LHCN-M2 (cell line): ENCODE results near the gene SLC2A9. TPM values are rescaled to one million over a fixed set of nuclear protein-coding genes. Genes with fewer than 3 reads are reported as not detected.

Source experiments
- DNase-seq: peaks from one replicate; pipeline ENCODE4 v3.0.0-alpha.2; 2012; ENCODE audit warnings: low read depth
- total RNA-seq: library from RNA; depleted of rRNA; stranded (reverse); fragments of >200 nt; gene quantifications from 2 replicates; pipeline ENCODE4 v1.2.3, GENCODE V29; 2014

The SLC2A9 gene
- total RNA-seq, 1 experiment from 2014 or later, result 0.40 TPM

DNA sequence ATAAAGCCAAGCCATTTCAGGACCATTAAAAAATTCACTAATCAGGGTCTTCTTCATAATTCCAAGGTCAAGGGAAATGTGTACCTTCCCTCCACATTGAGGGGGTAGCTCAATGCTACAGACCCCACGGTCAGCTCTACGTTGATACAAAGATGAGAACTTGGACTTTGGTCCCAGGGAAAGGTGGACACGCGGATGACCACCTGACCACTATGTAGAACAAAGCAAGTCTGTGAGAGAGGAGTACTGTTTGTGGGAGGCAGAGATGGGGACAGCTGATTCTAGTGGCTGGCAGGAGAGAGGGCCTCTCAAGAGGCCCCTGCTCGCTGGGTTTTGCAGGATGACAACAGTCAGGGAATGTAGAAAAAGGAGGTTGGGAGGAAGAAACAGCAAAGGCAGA, 58.0 kb downstream of the SLC2A9 start:
- DNase-seq, result no peak

DNA sequence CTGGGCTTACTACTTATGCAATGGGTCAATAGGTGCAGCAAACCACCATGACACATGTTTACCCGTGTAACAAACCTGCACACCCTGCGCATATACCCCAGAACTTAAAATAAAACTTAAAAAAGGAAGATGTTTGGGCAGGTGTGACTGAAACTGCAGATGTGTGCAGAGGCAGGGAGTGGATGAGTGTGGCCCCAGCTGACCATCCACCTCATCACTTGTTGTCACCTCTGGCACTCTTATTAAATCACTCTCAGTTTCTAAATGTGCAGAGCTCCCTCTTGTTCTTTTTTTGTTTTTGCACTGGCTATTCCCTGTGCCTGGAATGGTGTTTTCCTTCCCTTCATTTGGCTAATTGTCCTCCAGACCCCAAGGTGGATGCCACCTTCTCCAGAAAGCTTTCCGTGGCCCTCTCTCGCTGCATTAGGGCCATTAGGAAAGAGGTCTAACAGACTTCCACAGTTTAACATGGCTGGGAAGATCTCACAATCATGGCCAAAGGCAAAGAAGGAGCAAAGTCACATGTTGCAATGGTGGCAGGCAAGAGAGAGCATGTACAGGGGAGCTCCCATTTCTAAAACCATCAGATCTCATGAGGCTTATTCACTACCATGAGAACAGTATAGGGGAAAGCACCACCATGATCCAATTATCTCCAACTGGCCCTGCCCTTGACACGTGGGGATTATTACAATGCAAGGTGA, 58.5 kb downstream of the SLC2A9 start:
- DNase-seq, result no peak

GRCh38 chr4:9954468-9954867, 66.8 kb downstream of the SLC2A9 start:
- DNase-seq, result no peak

- DNase-seq, result no peak
These were observed 68.2 kb downstream of the SLC2A9 start for GRCh38 chr4:9953089-9953488.

DNA sequence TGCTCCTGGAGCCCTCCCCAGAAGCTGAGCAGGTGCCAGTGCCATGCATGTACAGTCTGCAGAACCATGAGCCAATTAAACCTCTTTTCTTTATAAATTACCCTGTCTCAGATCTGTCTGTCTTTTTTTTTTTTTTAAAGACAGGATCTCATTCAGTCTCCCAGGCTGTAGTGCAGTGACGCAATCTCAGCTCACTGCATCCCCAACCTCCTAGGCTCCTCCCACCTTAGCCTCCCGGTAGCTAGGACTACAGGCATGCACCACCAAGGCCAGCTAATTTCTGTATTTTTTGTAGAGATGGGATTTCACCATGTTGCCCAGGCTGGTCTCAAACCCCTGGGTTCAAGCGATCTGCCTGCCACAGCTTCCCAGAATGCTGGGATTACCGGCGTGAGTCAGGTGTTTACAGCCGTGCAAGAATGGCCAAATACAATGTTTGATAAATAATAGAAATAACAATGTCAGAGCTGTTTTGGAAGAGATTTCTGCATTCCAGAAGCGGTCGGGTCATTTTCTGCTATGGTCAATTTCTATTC, 68.8 kb downstream of the SLC2A9 start:
- no peak for DNase-seq

DNA sequence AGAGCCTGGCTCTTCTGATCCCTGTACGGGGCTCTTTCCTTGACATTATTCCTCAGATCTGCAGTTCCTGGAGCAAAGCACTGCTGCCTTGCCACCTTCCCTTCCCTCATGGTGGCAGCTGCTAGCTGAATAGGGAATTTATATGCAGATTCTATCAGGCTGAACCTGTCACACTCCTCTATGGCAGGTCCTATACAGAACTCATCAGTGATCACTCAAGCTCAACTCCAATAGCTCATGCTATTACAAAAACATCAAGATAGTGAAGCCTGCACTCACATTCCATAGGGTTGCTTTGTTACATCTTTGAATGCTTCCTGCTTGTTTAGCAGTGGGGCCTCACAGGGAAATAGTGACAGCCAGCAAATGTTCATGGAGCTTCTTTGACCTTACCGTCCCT, 71.7 kb downstream of the SLC2A9 start:
- DNase-seq, result no peak

DNA sequence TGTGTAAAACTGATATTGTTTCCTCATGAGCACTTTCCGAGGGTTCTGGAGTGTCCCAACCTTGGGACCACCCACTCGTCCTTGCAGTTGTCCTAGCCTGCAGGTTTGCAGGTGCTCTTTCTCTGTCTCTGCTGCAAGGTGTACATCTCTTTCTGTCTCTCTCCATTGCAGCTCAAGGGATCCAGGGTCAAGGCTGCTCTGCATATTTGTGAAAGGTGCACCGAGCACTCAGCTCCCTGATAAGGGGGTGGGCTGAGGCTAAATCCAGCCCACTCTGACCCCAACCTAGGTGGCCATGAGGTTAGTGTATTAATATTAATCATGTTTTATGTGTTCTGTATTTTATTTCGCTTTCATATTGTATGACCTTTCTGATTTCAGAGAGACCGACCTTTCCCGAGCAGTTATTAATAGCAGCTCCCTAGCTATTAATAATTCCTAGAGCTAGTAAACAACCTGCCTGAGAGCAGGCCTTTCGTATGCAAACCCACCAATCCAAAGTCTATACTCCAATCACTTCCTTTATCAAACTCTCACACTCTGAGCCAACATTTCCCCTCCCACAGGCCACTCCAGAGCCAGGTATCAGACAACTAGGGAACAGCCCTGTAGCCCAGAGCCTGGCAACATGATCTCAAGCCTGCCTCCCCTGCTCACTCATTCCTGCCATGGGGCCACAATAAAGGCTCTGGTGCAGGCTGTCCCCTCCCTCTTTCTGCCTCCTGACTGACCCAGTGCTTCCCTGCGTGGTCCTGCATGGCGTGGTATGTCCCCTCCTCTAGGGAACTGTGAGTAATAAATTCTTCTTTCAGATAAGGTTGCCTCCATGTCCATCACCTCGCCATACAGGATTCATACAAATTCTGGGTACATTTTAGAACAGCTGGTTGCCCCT, 73.9 kb downstream of the SLC2A9 start:
- DNase-seq, result no peak

DNA sequence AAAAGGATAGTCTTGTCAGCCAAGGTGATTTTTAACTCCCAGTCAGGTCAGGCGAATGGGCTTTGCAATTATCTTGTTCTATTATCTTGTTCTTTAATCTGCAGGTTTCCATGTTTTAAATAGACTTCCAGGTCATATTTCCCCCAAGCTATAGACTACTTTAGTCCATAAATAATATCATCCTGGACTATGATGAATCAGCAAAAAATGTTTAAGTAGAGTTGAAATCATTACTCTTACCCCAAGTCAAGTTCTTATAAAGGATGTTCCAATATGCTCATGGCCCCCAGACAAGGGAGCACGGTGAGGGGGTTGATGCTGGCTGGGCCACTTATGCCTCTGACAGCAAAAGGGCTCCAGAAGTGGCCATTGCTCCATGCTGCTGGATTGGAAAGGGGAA, 75.1 kb downstream of the SLC2A9 start:
- DNase-seq, result no peak

DNA sequence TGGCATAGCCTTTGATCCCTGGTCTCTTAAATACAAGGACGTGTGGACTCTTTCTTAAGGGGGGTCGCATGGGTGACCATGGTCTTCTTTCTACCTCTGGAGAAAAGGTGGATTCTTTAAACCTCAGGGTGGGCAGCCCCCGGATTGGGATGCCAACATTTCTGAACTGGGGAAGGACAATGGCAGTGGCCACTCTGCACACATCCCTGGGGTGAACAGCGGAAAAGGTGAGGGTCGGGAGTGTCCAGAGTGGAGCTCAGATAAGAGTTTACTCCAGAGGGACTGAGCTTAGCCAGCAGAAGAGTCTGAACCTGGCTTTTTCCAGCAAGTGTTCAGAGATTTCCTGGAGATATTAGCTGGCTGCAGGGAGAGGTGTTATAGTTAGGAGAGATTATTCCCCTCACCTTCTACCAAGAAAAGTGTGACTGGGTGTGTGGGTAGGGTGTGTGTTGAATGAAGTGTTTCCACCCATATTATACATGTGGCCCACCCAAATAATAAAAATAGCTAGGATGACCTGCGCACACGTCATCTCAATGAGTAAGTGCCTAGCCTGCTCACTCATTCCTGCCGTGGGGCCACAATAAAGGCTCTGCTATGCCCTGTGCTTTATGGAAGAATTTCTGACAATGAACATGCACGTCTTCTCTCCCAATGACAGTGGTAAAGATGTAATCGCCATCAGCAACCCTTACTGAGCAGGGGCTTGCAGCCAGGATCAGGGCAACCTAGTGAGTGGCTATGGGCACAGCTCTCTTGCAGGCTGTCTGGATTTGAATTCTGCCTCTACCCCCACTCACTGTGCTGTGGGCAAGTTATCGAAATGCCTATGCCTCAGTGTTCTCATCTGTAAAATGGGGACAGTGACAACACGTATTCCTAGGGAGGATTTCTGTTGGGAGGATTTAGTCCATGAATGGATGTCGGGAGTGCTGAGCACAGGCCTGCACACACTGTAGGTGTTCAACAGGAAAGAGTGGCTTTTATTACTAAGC, 76.6 kb downstream of the SLC2A9 start:
- no peak for DNase-seq

DNA sequence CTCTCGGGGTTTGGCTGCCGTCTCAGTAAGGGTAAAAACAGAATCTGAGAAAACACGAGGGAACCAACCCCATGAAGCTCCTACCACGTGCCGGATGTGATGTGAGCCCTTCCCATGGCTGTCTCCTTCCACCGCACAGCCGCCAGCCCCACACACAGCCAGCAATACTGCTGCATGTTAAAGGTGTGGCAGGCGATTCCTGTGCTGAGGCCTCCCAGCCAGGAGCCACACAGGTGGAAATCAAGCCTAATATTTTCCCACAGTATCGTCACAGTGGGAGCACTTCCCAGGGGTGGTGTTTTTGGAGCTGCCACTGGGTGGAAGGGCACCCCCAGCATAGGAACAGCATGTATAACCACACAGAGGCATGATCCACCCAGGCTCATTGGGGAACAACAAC, 77.5 kb downstream of the SLC2A9 start:
- no peak for DNase-seq

- DNase-seq, result no peak
These were observed 78.2 kb downstream of the SLC2A9 start for GRCh38 chr4:9942921-9943600.

GRCh38 chr4:9942139-9942538, 79.2 kb downstream of the SLC2A9 start:
- no peak for DNase-seq

DNA sequence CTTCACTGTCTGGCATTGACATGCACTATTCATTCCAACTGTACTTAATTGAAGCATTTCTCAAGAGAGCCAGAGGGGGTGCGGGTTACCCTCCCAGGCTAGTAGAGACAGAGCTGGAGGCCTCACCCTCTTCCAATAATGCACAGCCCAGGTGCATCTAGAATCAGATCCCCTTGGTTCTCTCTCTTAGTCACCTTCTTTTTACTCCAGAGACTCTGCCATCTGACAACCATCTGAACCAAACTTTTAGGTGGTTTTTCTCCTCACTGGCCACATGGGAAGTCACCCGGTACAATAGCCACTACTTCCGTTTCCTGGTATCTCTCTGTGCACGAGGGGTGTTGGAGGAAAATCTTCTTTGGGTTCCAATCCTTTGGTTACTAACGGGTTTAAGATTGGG, 81.3 kb downstream of the SLC2A9 start:
- no peak for DNase-seq

- no peak for DNase-seq
These were observed 82.4 kb downstream of the SLC2A9 start for GRCh38 chr4:9938933-9939332.

GRCh38 chr4:9937078-9937477, 84.2 kb downstream of the SLC2A9 start:
- no peak for DNase-seq

- DNase-seq, result no peak
These were observed 85.1 kb downstream of the SLC2A9 start for GRCh38 chr4:9936129-9936644.

DNA sequence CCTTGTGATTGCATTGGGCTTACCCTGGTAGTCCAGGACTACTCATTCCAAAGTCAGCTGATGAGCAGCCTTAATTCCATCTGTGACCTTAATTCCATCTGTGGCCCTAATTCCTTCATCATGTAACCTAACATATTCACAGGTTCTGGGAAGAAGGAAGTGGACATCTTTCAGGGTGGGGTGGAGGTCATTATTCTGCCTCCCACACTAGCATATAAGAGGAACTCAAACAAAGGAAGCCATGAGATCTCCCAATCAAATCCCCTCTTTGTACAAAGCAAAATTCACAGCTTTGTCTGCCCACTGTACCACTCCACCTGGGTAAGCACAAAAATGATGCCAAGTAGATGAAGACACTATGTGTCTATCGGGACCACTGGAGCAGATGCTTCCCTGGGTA, 87.3 kb downstream of the SLC2A9 start:
- DNase-seq, result no peak

DNA sequence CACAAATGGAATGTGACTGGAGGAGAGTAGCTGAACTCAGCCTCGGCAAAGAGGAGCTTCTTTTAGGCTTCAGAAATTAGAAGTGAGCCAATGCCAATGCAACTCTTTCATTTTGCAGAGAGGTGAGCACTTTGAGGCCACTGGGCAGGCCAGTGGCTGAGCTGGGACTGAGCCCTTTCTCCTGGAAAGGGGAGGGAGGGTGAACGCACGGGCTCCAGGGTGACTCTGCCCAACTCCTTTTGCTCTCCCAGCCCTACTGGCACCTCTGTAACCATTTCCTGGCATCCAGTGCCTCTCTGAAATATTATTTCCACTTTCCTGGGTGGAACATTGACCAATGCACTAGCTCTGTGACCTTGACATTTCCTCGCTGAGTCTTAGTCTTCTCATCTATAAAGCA, 88.1 kb downstream of the SLC2A9 start:
- no peak for DNase-seq

DNA sequence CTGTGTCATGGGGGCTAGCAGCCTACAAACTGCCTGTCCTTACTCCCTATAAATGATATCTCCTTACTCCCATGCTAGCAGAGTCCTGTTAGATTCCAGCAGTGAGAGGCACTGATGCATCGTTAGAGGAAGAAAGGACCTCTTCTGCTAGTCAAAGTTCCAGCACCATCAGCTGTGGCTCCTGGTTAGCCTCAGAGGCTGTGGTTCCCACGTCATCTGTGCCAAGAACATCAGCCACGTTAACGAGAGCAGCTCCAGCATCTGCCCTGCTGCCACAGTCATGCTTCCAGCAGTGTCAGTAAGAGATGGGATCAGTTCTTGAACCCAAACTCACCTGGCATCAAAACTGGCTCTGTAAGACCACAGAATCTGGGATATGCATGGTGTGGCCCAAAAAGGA, 88.5 kb downstream of the SLC2A9 start:
- DNase-seq, result no peak

GRCh38 chr4:9931146-9931545, 90.2 kb downstream of the SLC2A9 start:
- no peak for DNase-seq

GRCh38 chr4:9929111-9929510, 92.2 kb downstream of the SLC2A9 start:
- no peak for DNase-seq
